Activated T-cell treated with anti-CD3 and anti-CD28 coated beads, Interleukin-2, amount 50 U/mL, for 72 hours (primary cell): ENCODE results near the gene SPTBN5. TPM values are rescaled to one million over a fixed set of nuclear protein-coding genes. Genes with fewer than 3 reads are reported as not detected.

Experiments
- ATAC-seq, 2 donors: fragments of 150-1000 bp; cut with Tn5 transposase; replicated peaks in 1 of 2; 2 replicates each; pipeline ENCODE4 v1.10.0; 2021; ENCODE audit warnings: moderate library complexity in 2 of 2, mild to moderate bottlenecking in 1 of 2
- DNase-seq, 2 donors: peaks; one replicate each; pipeline ENCODE4 v3.0.0; 2021 to 2022; ENCODE audit warnings: mixed read lengths in 1 of 2
- H3K27ac Mint-ChIP-seq: one replicate; pipeline ENCODE4 v1.8.0; 2022; ENCODE audit warnings: mild to moderate bottlenecking, moderate library complexity, mixed read lengths
- H3K27me3 Mint-ChIP-seq: one replicate; pipeline ENCODE4 v1.8.0; 2022; ENCODE audit warnings: low read depth, mixed read lengths
- H3K36me3 Mint-ChIP-seq, 2 donors: one replicate each; pipeline ENCODE4 v1.8.0; 2022; ENCODE audit warnings: mixed read lengths in 2 of 2, mild to moderate bottlenecking in 1 of 2; ENCODE audit not compliant: insufficient read depth in 2 of 2
- H3K4me1 Mint-ChIP-seq: one replicate; pipeline ENCODE4 v1.8.0; 2022; ENCODE audit warnings: low read depth, mixed read lengths
- H3K4me3 Mint-ChIP-seq, 2 donors: one replicate each; pipeline ENCODE4 v1.8.0; 2022; ENCODE audit warnings: mild to moderate bottlenecking in 2 of 2, mixed read lengths in 2 of 2, moderate library complexity in 2 of 2
- H3K9me3 Mint-ChIP-seq, 2 donors: one replicate each; pipeline ENCODE4 v1.8.0; 2022; ENCODE audit warnings: mixed read lengths in 2 of 2
- total RNA-seq, 2 donors: library from RNA; stranded (reverse); gene quantifications; one replicate each; pipeline ENCODE4 v1.2.3, GENCODE V29; 2022

SPTBN5 gene
- total RNA-seq, 2 donors from 2014 or later, result 0.41 to 1.7 TPM

- H3K27me3 Mint-ChIP-seq, result no peaks in the 10 kb centered on the region
- DNase-seq, result no peak
- no peaks in the 10 kb centered on the region for H3K9me3 Mint-ChIP-seq
- peaks cover 0 to under 1% of the 10 kb centered on the region in 2 donors for H3K36me3 Mint-ChIP-seq
- H3K4me3 Mint-ChIP-seq, result no peak overlapping the region
- H3K27ac Mint-ChIP-seq, result no peak overlapping the region
- no peak for ATAC-seq
- H3K4me1 Mint-ChIP-seq, result no peaks in the 10 kb centered on the region
Observed at GRCh38 chr15:41820791-41821423, 72.9 kb downstream of the SPTBN5 start.

- H3K27me3 Mint-ChIP-seq, result no peaks in the 10 kb centered on the region
- H3K27ac Mint-ChIP-seq, result no peak overlapping the region
- H3K36me3 Mint-ChIP-seq, result peaks cover 0 to 1% of the 10 kb centered on the region in 2 donors
- no peak overlapping the region for H3K4me3 Mint-ChIP-seq
- no peaks in the 10 kb centered on the region for H3K9me3 Mint-ChIP-seq
- H3K4me1 Mint-ChIP-seq, result no peaks in the 10 kb centered on the region
- no peak for DNase-seq
- ATAC-seq, result no peak
Observed at GRCh38 chr15:41819455-41820050, 74.3 kb downstream of the SPTBN5 start.

DNA sequence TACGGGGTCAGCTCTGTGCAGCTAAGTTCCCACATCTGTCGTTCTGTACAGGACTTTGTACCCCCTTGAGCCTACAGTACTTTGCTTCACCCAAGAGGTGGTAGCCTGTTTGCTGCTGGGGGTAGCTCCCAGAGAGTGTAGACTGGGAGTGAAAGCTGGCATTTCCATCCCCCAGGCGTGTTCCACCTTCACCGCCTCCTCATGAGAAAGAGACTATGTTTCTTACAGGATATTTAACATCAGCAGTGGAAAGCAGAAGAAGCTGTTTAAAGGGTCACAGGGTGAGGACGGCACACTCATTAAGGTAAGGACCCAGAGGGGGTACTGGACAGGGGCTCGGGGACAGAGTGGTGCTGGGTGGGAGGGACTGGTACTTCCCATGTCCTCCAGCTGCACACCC, 76.1 kb downstream of the SPTBN5 start:
- H3K4me3 Mint-ChIP-seq, result no peak overlapping the region
- DNase-seq, result no peak

DNA sequence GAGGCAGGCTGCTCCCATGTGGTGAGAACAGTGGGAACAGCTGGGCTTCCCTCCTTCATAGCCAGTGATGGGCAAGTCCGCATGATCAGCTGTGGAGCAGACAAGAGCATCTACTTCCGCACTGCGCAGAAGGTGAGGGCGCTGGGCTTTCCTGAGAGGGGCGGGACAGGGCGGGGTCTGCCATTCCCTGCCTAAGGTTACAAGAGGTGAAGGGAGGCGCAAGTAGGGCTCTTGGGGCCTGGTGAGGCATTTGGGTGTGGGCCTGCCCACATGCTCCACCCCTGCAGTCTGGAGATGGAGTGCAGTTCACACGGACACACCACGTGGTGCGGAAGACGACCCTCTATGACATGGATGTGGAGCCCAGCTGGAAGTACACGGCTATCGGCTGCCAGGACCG, 76.5 kb downstream of the SPTBN5 start:
- H3K27ac Mint-ChIP-seq, result no peak overlapping the region
- H3K36me3 Mint-ChIP-seq, result peaks cover 0 to 1% of the 10 kb centered on the region in 2 donors
- no peak overlapping the region for H3K4me3 Mint-ChIP-seq
- no peaks in the 10 kb centered on the region for H3K27me3 Mint-ChIP-seq
- ATAC-seq (no peak), DNase-seq (no peak)
- H3K4me1 Mint-ChIP-seq, result no peaks in the 10 kb centered on the region
- no peaks in the 10 kb centered on the region for H3K9me3 Mint-ChIP-seq

More for the DNA sequence above, 76.1 kb downstream of the SPTBN5 start:
- Mint-ChIP-seq H3K27me3 (no peaks in the 10 kb centered on the region), H3K27ac (no peak overlapping the region), H3K4me1 (no peaks in the 10 kb centered on the region), H3K36me3 (peaks cover 0 to 1% of the 10 kb centered on the region in 2 donors), H3K9me3 (no peaks in the 10 kb centered on the region)
- no peak for ATAC-seq

DNA sequence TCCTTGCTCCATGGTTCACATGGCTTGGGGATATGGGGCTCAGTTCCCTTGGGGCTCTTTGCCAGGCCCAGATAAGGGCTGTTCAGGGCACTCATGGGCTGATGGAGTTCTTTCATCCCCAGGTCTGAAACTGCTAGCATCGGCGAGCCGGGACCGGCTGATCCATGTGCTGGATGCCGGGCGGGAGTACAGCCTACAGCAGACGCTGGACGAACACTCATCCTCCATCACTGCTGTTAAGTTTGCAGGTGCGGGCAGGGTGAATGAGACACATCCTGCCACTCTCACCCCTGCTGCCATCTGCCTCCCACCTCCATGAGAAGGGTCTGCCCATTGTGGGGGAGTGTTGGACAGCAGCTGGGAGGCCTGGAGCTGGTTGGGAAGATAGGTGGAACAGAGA, 77.1 kb downstream of the SPTBN5 start:
- DNase-seq, result no peak
- no peak overlapping the region for H3K4me3 Mint-ChIP-seq
- H3K36me3 Mint-ChIP-seq, result peaks cover 0 to 1% of the 10 kb centered on the region in 2 donors
- no peaks in the 10 kb centered on the region for H3K9me3 Mint-ChIP-seq
- no peaks in the 10 kb centered on the region for H3K27me3 Mint-ChIP-seq
- no peaks in the 10 kb centered on the region for H3K4me1 Mint-ChIP-seq
- no peak overlapping the region for H3K27ac Mint-ChIP-seq
- ATAC-seq, result no peak

- Mint-ChIP-seq H3K27me3 (no peaks in the 10 kb centered on the region), H3K4me1 (no peaks in the 10 kb centered on the region), H3K4me3 (no peak overlapping the region), H3K36me3 (peaks cover 0 to 1% of the 10 kb centered on the region in 2 donors), H3K9me3 (no peaks in the 10 kb centered on the region), H3K27ac (no peak overlapping the region)
- no peak for DNase-seq
- no peak for ATAC-seq
Observed at GRCh38 chr15:41814534-41814933, 79.3 kb downstream of the SPTBN5 start.

- ATAC-seq, result no peak
- H3K4me1 Mint-ChIP-seq, result no peaks in the 10 kb centered on the region
Observed at GRCh38 chr15:41813426-41813825, 80.4 kb downstream of the SPTBN5 start.

GRCh38 chr15:41812820-41813375, 81.0 kb downstream of the SPTBN5 start:
- no peak for ATAC-seq
- H3K27ac Mint-ChIP-seq, result no peak overlapping the region
- H3K4me1 Mint-ChIP-seq, result no peaks in the 10 kb centered on the region
- H3K9me3 Mint-ChIP-seq, result no peaks in the 10 kb centered on the region
- no peaks in the 10 kb centered on the region for H3K27me3 Mint-ChIP-seq
- H3K36me3 Mint-ChIP-seq, result peaks cover 0 to 1% of the 10 kb centered on the region in 2 donors
- H3K4me3 Mint-ChIP-seq, result no peak overlapping the region
- no peak for DNase-seq

More at GRCh38 chr15:41813426-41813825, 80.4 kb downstream of the SPTBN5 start:
- H3K27ac Mint-ChIP-seq, result no peak overlapping the region
- no peak overlapping the region for H3K4me3 Mint-ChIP-seq
- no peaks in the 10 kb centered on the region for H3K9me3 Mint-ChIP-seq
- H3K27me3 Mint-ChIP-seq, result no peaks in the 10 kb centered on the region
- peaks cover 0 to 1% of the 10 kb centered on the region in 2 donors for H3K36me3 Mint-ChIP-seq
- DNase-seq, result no peak

GRCh38 chr15:41811432-41812195, 82.2 kb downstream of the SPTBN5 start:
- ATAC-seq, result peak; percentile 87 to 89
- Mint-ChIP-seq H3K4me3 (no peak overlapping the region), H3K4me1 (no peaks in the 10 kb centered on the region), H3K27ac (peak overlapping the region; percentile 9), H3K36me3 (peaks cover 0 to 1% of the 10 kb centered on the region in 2 donors), H3K27me3 (no peaks in the 10 kb centered on the region), H3K9me3 (no peaks in the 10 kb centered on the region)
- peak; percentile 77 to 80 for DNase-seq

GRCh38 chr15:41810651-41811431, 83.0 kb downstream of the SPTBN5 start:
- DNase-seq, result no peak
- H3K27me3 Mint-ChIP-seq, result no peaks in the 10 kb centered on the region
- no peak overlapping the region for H3K27ac Mint-ChIP-seq
- H3K9me3 Mint-ChIP-seq, result no peaks in the 10 kb centered on the region
- H3K4me1 Mint-ChIP-seq, result no peaks in the 10 kb centered on the region
- peak in 1 of 2 donors; percentile 8 for ATAC-seq
- peaks cover 0 to under 1% of the 10 kb centered on the region in 2 donors for H3K36me3 Mint-ChIP-seq
- no peak overlapping the region for H3K4me3 Mint-ChIP-seq

- H3K27ac Mint-ChIP-seq, result no peak overlapping the region
- DNase-seq (no peak), ATAC-seq (no peak)
- no peaks in the 10 kb centered on the region for H3K9me3 Mint-ChIP-seq
- peaks cover 4% of the 10 kb centered on the region for H3K4me1 Mint-ChIP-seq
- no peak overlapping the region for H3K4me3 Mint-ChIP-seq
- no peaks in the 10 kb centered on the region for H3K36me3 Mint-ChIP-seq
- no peaks in the 10 kb centered on the region for H3K27me3 Mint-ChIP-seq
Observed at GRCh38 chr15:41809526-41810220, 84.2 kb downstream of the SPTBN5 start.

DNA sequence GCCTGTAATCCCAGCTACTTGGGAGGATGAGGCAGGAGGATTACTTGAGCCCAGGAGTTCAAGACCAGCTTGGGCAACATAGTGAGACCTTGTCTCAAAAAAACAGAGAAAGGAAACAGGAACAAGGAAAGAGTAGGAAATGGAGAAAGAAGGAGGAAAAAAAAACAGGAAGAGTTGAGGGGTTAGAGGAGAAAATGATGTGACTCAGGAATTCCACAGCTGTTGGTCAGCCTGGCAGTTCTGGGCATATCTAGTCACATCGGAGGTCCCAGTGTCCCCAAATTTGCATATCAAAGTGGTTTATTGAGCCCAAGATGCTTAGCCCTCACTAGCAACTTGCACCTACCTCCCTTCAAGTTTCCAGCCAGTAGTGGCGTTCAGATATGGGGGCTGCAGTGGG, 84.7 kb downstream of the SPTBN5 start:
- no peaks in the 10 kb centered on the region for H3K27me3 Mint-ChIP-seq
- peaks cover 10% of the 10 kb centered on the region for H3K4me1 Mint-ChIP-seq
- no peaks in the 10 kb centered on the region for H3K36me3 Mint-ChIP-seq
- H3K27ac Mint-ChIP-seq, result peak overlapping the region; percentile 21
- DNase-seq (no peak), ATAC-seq (no peak)
- no peaks in the 10 kb centered on the region for H3K9me3 Mint-ChIP-seq
- no peak overlapping the region for H3K4me3 Mint-ChIP-seq
